GM21381 (cell line): ENCODE measurements around the gene E2F1.
"Not testable (repeated sequence)": the region's sequence is repeated elsewhere in the genome, so short reads cannot be mapped to it uniquely, and the experiment has no call there.

Experiments
- ATAC-seq: cut with Tn5 transposase; IDR thresholded peaks from one replicate; pipeline ENCODE4 v1.9.1; 2021; ENCODE audit warnings: mild to moderate bottlenecking, moderate library complexity; ENCODE audit not compliant: unreplicated experiment

Gene E2F1

GRCh38 chr20:33659341-33660034 is 26.7 kb downstream of the E2F1 start:
- no peak for ATAC-seq

GRCh38 chr20:33658929-33659328 is 27.3 kb downstream of the E2F1 start:
- no peak for ATAC-seq

GRCh38 chr20:33658510-33658909 is 27.7 kb downstream of the E2F1 start:
- ATAC-seq, result no peak

- ATAC-seq, result no peak
These were observed 28.5 kb downstream of the E2F1 start for GRCh38 chr20:33657704-33658095.

GRCh38 chr20:33656783-33657703 is 29.1 kb downstream of the E2F1 start:
- no peak for ATAC-seq

GRCh38 chr20:33656010-33656782 is 30.0 kb downstream of the E2F1 start:
- ATAC-seq, result no peak

- ATAC-seq, result no peak
These were observed 31.0 kb downstream of the E2F1 start for GRCh38 chr20:33655164-33655563.

- no peak for ATAC-seq
These were observed 31.5 kb downstream of the E2F1 start for GRCh38 chr20:33654680-33655161.

- ATAC-seq, result no peak
These were observed 32.1 kb downstream of the E2F1 start for GRCh38 chr20:33653900-33654596.

- no peak for ATAC-seq
These were observed 32.8 kb downstream of the E2F1 start for GRCh38 chr20:33653218-33653899.

- ATAC-seq, result no peak
These were observed 34.6 kb downstream of the E2F1 start for GRCh38 chr20:33651562-33652048.

- ATAC-seq, result no peak
These were observed 35.2 kb downstream of the E2F1 start for GRCh38 chr20:33650753-33651561.

- ATAC-seq, result no peak
These were observed 36.0 kb downstream of the E2F1 start for GRCh38 chr20:33650111-33650752.

GRCh38 chr20:33649201-33649681 is 36.9 kb downstream of the E2F1 start:
- ATAC-seq, result no peak

GRCh38 chr20:33648396-33649004 is 37.7 kb downstream of the E2F1 start:
- ATAC-seq, result no peak

- peak; percentile 76 for ATAC-seq
These were observed 38.4 kb downstream of the E2F1 start for GRCh38 chr20:33647603-33648395.

GRCh38 chr20:33646959-33647602 is 39.1 kb downstream of the E2F1 start:
- ATAC-seq, result not testable (repeated sequence)
